GM23338 (cell line): ENCODE data around the gene COL4A6. TPM values are rescaled to one million over a fixed set of nuclear protein-coding genes. Genes with fewer than 3 reads are reported as not detected.

Experiments used
- ATAC-seq: fragments of 200-7000 bp; cut with Tn5 transposase; 3 replicates; pipeline ENCODE4 v1.9.1; 2020
- DNase-seq: peaks from one replicate; pipeline ENCODE4 v3.0.0-alpha.2; 2015; ENCODE audit warnings: low spot score
- H2AFZ ChIP-seq: fragments of 200-600 bp; sonication (generic); 2 replicates; pipeline ENCODE4 v1.8.0; 2016; ENCODE audit warnings: antibody characterized with exemption, mild to moderate bottlenecking, moderate library complexity
- H3F3A ChIP-seq: fragments of 200-600 bp; sonication (generic); replicated peaks from 2 replicates; pipeline ENCODE4 v1.8.0; 2017; ENCODE audit warnings: antibody characterized with exemption, mixed run types, low read depth
- H3K27ac ChIP-seq: fragments of 200-600 bp; sonication (generic); 2 replicates; pipeline ENCODE4 v1.6.1; 2016; ENCODE audit warnings: low read depth
- H3K27me3 ChIP-seq: fragments of 200-600 bp; sonication (generic); 2 replicates; pipeline ENCODE4 v1.8.0; 2016; ENCODE audit warnings: mild to moderate bottlenecking, mixed run types, moderate library complexity; ENCODE audit not compliant: insufficient read depth
- H3K36me3 ChIP-seq: fragments of 200-600 bp; sonication (generic); 2 replicates; pipeline ENCODE4 v1.8.0; 2016; ENCODE audit warnings: mild to moderate bottlenecking; ENCODE audit not compliant: insufficient read depth
- H3K4me1 ChIP-seq: fragments of 200-600 bp; sonication (generic); 2 replicates; pipeline ENCODE4 v1.8.0; 2016; ENCODE audit warnings: mild to moderate bottlenecking, moderate library complexity; ENCODE audit not compliant: insufficient read depth
- H3K4me2 ChIP-seq: fragments of 200-600 bp; sonication (generic); 2 replicates; pipeline ENCODE4 v1.7.1; 2017; ENCODE audit warnings: mixed run types
- H3K4me3 ChIP-seq: fragments of 200-600 bp; sonication (generic); 2 replicates; pipeline ENCODE4 v1.6.1; 2016; ENCODE audit warnings: mixed run types
- H3K79me2 ChIP-seq: fragments of 200-600 bp; sonication (generic); replicated peaks from 2 replicates; pipeline ENCODE4 v1.8.0; 2017; ENCODE audit warnings: mild to moderate bottlenecking; ENCODE audit not compliant: insufficient read depth
- H3K9me2 ChIP-seq: fragments of 200-600 bp; sonication (generic); 2 replicates; pipeline ENCODE4 v1.8.0; 2017; ENCODE audit not compliant: insufficient read depth
- H4K20me1 ChIP-seq: fragments of 200-600 bp; sonication (generic); replicated peaks from 2 replicates; pipeline ENCODE4 v1.8.0; 2017; ENCODE audit warnings: mild to moderate bottlenecking; ENCODE audit not compliant: insufficient read depth
- H3K27ac Mint-ChIP-seq: 2 replicates; pipeline ENCODE4 v1.8.0; 2020; ENCODE audit warnings: inconsistent platforms, mild to moderate bottlenecking, moderate library complexity, mixed read lengths
- H3K27me3 Mint-ChIP-seq: 3 replicates; pipeline ENCODE4 v1.8.0; 2022; ENCODE audit warnings: low read depth, mild to moderate bottlenecking, moderate library complexity, mixed read lengths, inconsistent platforms; ENCODE audit not compliant: insufficient read depth, poor library complexity
- H3K36me3 Mint-ChIP-seq: 3 replicates; pipeline ENCODE4 v1.8.0; 2021; ENCODE audit warnings: low read depth, mild to moderate bottlenecking, inconsistent platforms, moderate library complexity, mixed read lengths
- H3K4me1 Mint-ChIP-seq: 3 replicates; pipeline ENCODE4 v1.8.0; 2020; ENCODE audit warnings: mild to moderate bottlenecking, inconsistent platforms, mixed read lengths
- H3K4me3 Mint-ChIP-seq: 3 replicates; pipeline ENCODE4 v1.8.0; 2021; ENCODE audit warnings: moderate library complexity, mild to moderate bottlenecking, inconsistent platforms, mixed read lengths
- H3K9me3 Mint-ChIP-seq: 3 replicates; pipeline ENCODE4 v1.8.0; 2020; ENCODE audit warnings: moderate library complexity, mild to moderate bottlenecking, inconsistent platforms, mixed read lengths
- CREB1 ChIP-seq: fragments of 250-450 bp; sonication (Bioruptor Pico); IDR thresholded peaks from 2 replicates; pipeline ENCODE4 v1.5.0; 2020; ENCODE audit warnings: low read depth, mild to moderate bottlenecking, moderate library complexity
- EZH2 ChIP-seq: fragments of 200-600 bp; sonication (generic); IDR thresholded peaks from one replicate; pipeline ENCODE4 v1.8.0; 2017; ENCODE audit warnings: antibody characterized with exemption, mild to moderate bottlenecking, low read depth; ENCODE audit not compliant: unreplicated experiment
- EZH2phosphoT487 ChIP-seq: fragments of 200-600 bp; sonication (generic); IDR thresholded peaks from one replicate; pipeline ENCODE4 v1.8.1; 2018; ENCODE audit warnings: antibody characterized with exemption; ENCODE audit not compliant: unreplicated experiment
- JUNB ChIP-seq: IDR thresholded peaks from one replicate; pipeline ENCODE4 v1.6.1; 2016; ENCODE audit warnings: antibody characterized with exemption; ENCODE audit not compliant: unreplicated experiment
- NANOG ChIP-seq: IDR thresholded peaks from 2 replicates; pipeline ENCODE4 v1.6.1; 2016; ENCODE audit warnings: antibody characterized with exemption, borderline replicate concordance
- POLR2AphosphoS5 ChIP-seq: IDR thresholded peaks from 2 replicates; pipeline ENCODE4 v1.6.1; 2016; ENCODE audit warnings: antibody characterized with exemption, low read depth
- STAT1 ChIP-seq: IDR thresholded peaks from one replicate; pipeline ENCODE4 v1.6.1; 2016; ENCODE audit warnings: antibody characterized with exemption; ENCODE audit not compliant: unreplicated experiment
- ZNF114 ChIP-seq: fragments of 250-450 bp; sonication (Bioruptor Pico); IDR thresholded peaks from 2 replicates; pipeline ENCODE4 v1.5.0; 2020; ENCODE audit warnings: mild to moderate bottlenecking, moderate library complexity
- ZNF331 ChIP-seq: fragments of 250-450 bp; sonication (Bioruptor Pico); IDR thresholded peaks from 2 replicates; pipeline ENCODE4 v1.5.0; 2020; ENCODE audit warnings: low read depth, mild to moderate bottlenecking, moderate library complexity
- polyA plus RNA-seq: library from polyadenylated mRNA; unstranded; fragments of >200 nt; fragmentation: Nextera tagmentation; extraction: Ambion mirVana; gene quantifications from 2 replicates; pipeline ENCODE4 v1.2.1, GENCODE V29; 2016
- total RNA-seq: library from RNA; depleted of rRNA; stranded (reverse); fragments of >200 nt; shearing (Covaris generic); gene quantifications from 2 replicates; pipeline ENCODE4 v1.2.3, GENCODE V29; 2014
- TF ChIP-seq, protein P1 (sequence below): IDR thresholded peaks from one replicate; pipeline ENCODE4 v1.6.1; 2018; ENCODE audit warnings: antibody characterized with exemption; ENCODE audit not compliant: unreplicated experiment
- TF ChIP-seq, protein P2 (sequence below), 2 experiments: fragments of 200-600 bp in 1 of 2; sonication (generic) in 1 of 2; conservative IDR thresholded peaks; 2 replicates each; pipeline versions ENCODE4 v1.5.1 to v1.6.1; 2016 to 2017; ENCODE audit warnings: antibody characterized with exemption in 2 of 2, low read depth in 2 of 2, mild to moderate bottlenecking in 2 of 2, moderate library complexity in 1 of 2
- TF ChIP-seq, protein P3 (sequence below): IDR thresholded peaks from 2 replicates; pipeline ENCODE4 v1.6.1; 2016; ENCODE audit warnings: antibody characterized with exemption

COL4A6 gene
- total and polyA plus RNA-seq, 2 experiments from 2014 or later = 4.1 to 15.2 TPM

DNA sequence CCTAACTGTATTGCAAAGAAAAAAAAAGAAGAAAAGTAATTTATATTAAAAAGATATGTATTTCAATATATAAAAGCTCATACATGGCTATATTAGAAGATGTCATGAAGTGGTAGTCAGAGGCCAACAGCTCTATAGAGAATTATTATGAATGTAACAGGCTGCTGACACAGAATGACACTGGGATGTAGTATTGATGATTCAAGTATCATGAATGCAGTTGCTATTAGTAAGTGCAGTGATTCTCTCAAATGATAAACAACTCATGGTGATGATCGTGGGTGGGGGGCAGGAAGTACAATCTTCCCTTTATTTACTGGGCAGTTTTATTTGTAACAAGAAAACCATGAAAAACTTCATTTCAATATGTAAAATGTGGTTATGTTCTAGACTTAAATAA lies 124.6 kb downstream of the COL4A6 start:
- DNase-seq (no peak), ATAC-seq (no peak)
- no peaks in the 10 kb centered on the region for H3F3A ChIP-seq
- H3K27me3 ChIP-seq = no peaks in the 10 kb centered on the region
- H3K4me1 ChIP-seq = no peaks in the 10 kb centered on the region; the same call in 1 of the 2 replicates
- H3K36me3 ChIP-seq = no peaks in the 10 kb centered on the region
- Mint-ChIP-seq H3K4me3 (no peak overlapping the region), H3K27me3 (no peaks in the 10 kb centered on the region), H3K36me3 (peaks cover 4% of the 10 kb centered on the region; the same call in 2 of the 3 replicates), H3K9me3 (no peaks in the 10 kb centered on the region; the same call in 2 of the 3 replicates), H3K4me1 (peaks cover 6% of the 10 kb centered on the region; the same call in 2 of the 3 replicates), H3K27ac (no peak overlapping the region)
- no peak for TF ChIP-seq EZH2
- TF ChIP-seq, protein P1, sequence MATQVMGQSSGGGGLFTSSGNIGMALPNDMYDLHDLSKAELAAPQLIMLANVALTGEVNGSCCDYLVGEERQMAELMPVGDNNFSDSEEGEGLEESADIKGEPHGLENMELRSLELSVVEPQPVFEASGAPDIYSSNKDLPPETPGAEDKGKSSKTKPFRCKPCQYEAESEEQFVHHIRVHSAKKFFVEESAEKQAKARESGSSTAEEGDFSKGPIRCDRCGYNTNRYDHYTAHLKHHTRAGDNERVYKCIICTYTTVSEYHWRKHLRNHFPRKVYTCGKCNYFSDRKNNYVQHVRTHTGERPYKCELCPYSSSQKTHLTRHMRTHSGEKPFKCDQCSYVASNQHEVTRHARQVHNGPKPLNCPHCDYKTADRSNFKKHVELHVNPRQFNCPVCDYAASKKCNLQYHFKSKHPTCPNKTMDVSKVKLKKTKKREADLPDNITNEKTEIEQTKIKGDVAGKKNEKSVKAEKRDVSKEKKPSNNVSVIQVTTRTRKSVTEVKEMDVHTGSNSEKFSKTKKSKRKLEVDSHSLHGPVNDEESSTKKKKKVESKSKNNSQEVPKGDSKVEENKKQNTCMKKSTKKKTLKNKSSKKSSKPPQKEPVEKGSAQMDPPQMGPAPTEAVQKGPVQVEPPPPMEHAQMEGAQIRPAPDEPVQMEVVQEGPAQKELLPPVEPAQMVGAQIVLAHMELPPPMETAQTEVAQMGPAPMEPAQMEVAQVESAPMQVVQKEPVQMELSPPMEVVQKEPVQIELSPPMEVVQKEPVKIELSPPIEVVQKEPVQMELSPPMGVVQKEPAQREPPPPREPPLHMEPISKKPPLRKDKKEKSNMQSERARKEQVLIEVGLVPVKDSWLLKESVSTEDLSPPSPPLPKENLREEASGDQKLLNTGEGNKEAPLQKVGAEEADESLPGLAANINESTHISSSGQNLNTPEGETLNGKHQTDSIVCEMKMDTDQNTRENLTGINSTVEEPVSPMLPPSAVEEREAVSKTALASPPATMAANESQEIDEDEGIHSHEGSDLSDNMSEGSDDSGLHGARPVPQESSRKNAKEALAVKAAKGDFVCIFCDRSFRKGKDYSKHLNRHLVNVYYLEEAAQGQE = no peak
- TF ChIP-seq EZH2phosphoT487 = no peak
- TF ChIP-seq, protein P2, sequence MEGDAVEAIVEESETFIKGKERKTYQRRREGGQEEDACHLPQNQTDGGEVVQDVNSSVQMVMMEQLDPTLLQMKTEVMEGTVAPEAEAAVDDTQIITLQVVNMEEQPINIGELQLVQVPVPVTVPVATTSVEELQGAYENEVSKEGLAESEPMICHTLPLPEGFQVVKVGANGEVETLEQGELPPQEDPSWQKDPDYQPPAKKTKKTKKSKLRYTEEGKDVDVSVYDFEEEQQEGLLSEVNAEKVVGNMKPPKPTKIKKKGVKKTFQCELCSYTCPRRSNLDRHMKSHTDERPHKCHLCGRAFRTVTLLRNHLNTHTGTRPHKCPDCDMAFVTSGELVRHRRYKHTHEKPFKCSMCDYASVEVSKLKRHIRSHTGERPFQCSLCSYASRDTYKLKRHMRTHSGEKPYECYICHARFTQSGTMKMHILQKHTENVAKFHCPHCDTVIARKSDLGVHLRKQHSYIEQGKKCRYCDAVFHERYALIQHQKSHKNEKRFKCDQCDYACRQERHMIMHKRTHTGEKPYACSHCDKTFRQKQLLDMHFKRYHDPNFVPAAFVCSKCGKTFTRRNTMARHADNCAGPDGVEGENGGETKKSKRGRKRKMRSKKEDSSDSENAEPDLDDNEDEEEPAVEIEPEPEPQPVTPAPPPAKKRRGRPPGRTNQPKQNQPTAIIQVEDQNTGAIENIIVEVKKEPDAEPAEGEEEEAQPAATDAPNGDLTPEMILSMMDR (conservative IDR thresholded peaks at IDR 0.05; ENCODE audit: low read depth in 2 of 2) = no peak
- TF ChIP-seq, protein P3, sequence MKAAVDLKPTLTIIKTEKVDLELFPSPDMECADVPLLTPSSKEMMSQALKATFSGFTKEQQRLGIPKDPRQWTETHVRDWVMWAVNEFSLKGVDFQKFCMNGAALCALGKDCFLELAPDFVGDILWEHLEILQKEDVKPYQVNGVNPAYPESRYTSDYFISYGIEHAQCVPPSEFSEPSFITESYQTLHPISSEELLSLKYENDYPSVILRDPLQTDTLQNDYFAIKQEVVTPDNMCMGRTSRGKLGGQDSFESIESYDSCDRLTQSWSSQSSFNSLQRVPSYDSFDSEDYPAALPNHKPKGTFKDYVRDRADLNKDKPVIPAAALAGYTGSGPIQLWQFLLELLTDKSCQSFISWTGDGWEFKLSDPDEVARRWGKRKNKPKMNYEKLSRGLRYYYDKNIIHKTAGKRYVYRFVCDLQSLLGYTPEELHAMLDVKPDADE = no peak
- no peak for TF ChIP-seq POLR2AphosphoS5
- TF ChIP-seq STAT1 = no peak
- TF ChIP-seq JUNB = no peak
- TF ChIP-seq ZNF331 (CRISPR knock-in tag) = no peak
- no peak for TF ChIP-seq ZNF114 (CRISPR knock-in tag)
- no peak for TF ChIP-seq CREB1 (CRISPR knock-in tag)
- TF ChIP-seq NANOG = no peak
- no peaks in the 10 kb centered on the region for H3K9me2 ChIP-seq
- no peak overlapping the region for H2AFZ ChIP-seq
- H3K27ac ChIP-seq = no peak overlapping the region
- no peaks in the 10 kb centered on the region for H3K79me2 ChIP-seq
- no peak overlapping the region for H3K4me3 ChIP-seq
- H4K20me1 ChIP-seq = no peaks in the 10 kb centered on the region
- no peak overlapping the region for H3K4me2 ChIP-seq
